ENCODE data around the gene KCNF1. TPM values are rescaled to one million over a fixed set of nuclear protein-coding genes. Genes with fewer than 3 reads are reported as not detected.

KCNF1 gene
- polyA plus RNA-seq, 4 donors = 0.25 to 0.34 TPM; not detected in 2

- Histone ChIP-seq H3K27ac (ENCODE audit: low read depth in 1 of 3, low read length in 2 of 3) (no peak overlapping the region), H3K36me3 (ENCODE audit: control insufficient read depth in 3 of 3, insufficient read depth in 2 of 3, low read depth in 1 of 3, low read length in 3 of 3) (no peaks in the 10 kb centered on the region), H3K9me3 (ENCODE audit: control insufficient read depth in 2 of 2, insufficient read depth in 1 of 2, low read depth in 1 of 2, low read length in 1 of 2) (peaks cover 0 to 11% of the 10 kb centered on the region in 2 donors), H3K27me3 (ENCODE audit: control insufficient read depth in 3 of 3, insufficient read depth in 3 of 3, low read length in 3 of 3) (no peaks in the 10 kb centered on the region), H3K4me1 (ENCODE audit: control insufficient read depth in 3 of 3, insufficient read depth in 2 of 3, low read depth in 1 of 3, low read length in 2 of 3) (peaks cover 0 to 2% (median 0%) of the 10 kb centered on the region in 3 donors), H3K4me3 (ENCODE audit: low read depth in 1 of 3, low read length in 3 of 3) (no peak overlapping the region)
- FAIRE-seq (no peak), DNase-seq (no peak)
- WGBS, 3 donors = 71 to 75% (median 71%) methylated on average over 7 of the region's 7 CpGs
Observed at GRCh38 chr2:10934308-10934978, 22.7 kb downstream of the KCNF1 start.

GRCh38 chr2:10934979-10935350 is 23.2 kb downstream of the KCNF1 start:
- no peaks in the 10 kb centered on the region for H3K27me3 ChIP-seq (ENCODE audit: control insufficient read depth in 3 of 3, insufficient read depth in 3 of 3, low read length in 3 of 3)
- DNase-seq = peak in 1 of 2 donors; percentile 13

GRCh38 chr2:10935366-10935918 is 23.7 kb downstream of the KCNF1 start:
- Histone ChIP-seq H3K36me3 (ENCODE audit: control insufficient read depth in 3 of 3, insufficient read depth in 2 of 3, low read depth in 1 of 3, low read length in 3 of 3) (no peaks in the 10 kb centered on the region), H3K4me1 (ENCODE audit: control insufficient read depth in 3 of 3, insufficient read depth in 2 of 3, low read depth in 1 of 3, low read length in 2 of 3) (peaks cover 0 to 2% (median 0%) of the 10 kb centered on the region in 3 donors), H3K27ac (ENCODE audit: low read depth in 1 of 3, low read length in 2 of 3) (no peak overlapping the region), H3K9me3 (ENCODE audit: control insufficient read depth in 2 of 2, insufficient read depth in 1 of 2, low read depth in 1 of 2, low read length in 1 of 2) (peaks cover 0 to 11% of the 10 kb centered on the region in 2 donors), H3K27me3 (ENCODE audit: control insufficient read depth in 3 of 3, insufficient read depth in 3 of 3, low read length in 3 of 3) (no peaks in the 10 kb centered on the region), H3K4me3 (ENCODE audit: low read depth in 1 of 3, low read length in 3 of 3) (no peak overlapping the region)
- 87 to 90% (median 89%) methylated on average over 18 of the region's 18 CpGs for WGBS, 3 donors
- DNase-seq = no peak
- FAIRE-seq = no peak

More at GRCh38 chr2:10934979-10935350, 23.2 kb downstream of the KCNF1 start:
- FAIRE-seq = no peak
- no peak overlapping the region for H3K27ac ChIP-seq (ENCODE audit: low read depth in 1 of 3, low read length in 2 of 3)
- H3K9me3 ChIP-seq (ENCODE audit: control insufficient read depth in 2 of 2, insufficient read depth in 1 of 2, low read depth in 1 of 2, low read length in 1 of 2) = peaks cover 0 to 11% of the 10 kb centered on the region in 2 donors
- 60 to 65% (median 65%) methylated on average over 15 of the region's 15 CpGs for WGBS, 3 donors
- peaks cover 0 to 2% (median 0%) of the 10 kb centered on the region in 3 donors for H3K4me1 ChIP-seq (ENCODE audit: control insufficient read depth in 3 of 3, insufficient read depth in 2 of 3, low read depth in 1 of 3, low read length in 2 of 3)
- H3K36me3 ChIP-seq (ENCODE audit: control insufficient read depth in 3 of 3, insufficient read depth in 2 of 3, low read depth in 1 of 3, low read length in 3 of 3) = no peaks in the 10 kb centered on the region
- H3K4me3 ChIP-seq (ENCODE audit: low read depth in 1 of 3, low read length in 3 of 3) = no peak overlapping the region

- no peaks in the 10 kb centered on the region for H3K36me3 ChIP-seq (ENCODE audit: control insufficient read depth in 3 of 3, insufficient read depth in 2 of 3, low read depth in 1 of 3, low read length in 3 of 3)
- WGBS, 3 donors = 63 to 65% (median 65%) methylated on average over 17 of the region's 17 CpGs
- H3K27ac ChIP-seq (ENCODE audit: low read depth in 1 of 3, low read length in 2 of 3) = peak overlapping the region in 1 of 3 donors; percentile 32
- FAIRE-seq (no peak), DNase-seq (peak; percentile 8 to 43)
- H3K4me3 ChIP-seq (ENCODE audit: low read depth in 1 of 3, low read length in 3 of 3) = no peak overlapping the region
- peaks cover 0 to 2% (median 0%) of the 10 kb centered on the region in 3 donors for H3K4me1 ChIP-seq (ENCODE audit: control insufficient read depth in 3 of 3, insufficient read depth in 2 of 3, low read depth in 1 of 3, low read length in 2 of 3)
- peaks cover 0 to 11% of the 10 kb centered on the region in 2 donors for H3K9me3 ChIP-seq (ENCODE audit: control insufficient read depth in 2 of 2, insufficient read depth in 1 of 2, low read depth in 1 of 2, low read length in 1 of 2)
- no peaks in the 10 kb centered on the region for H3K27me3 ChIP-seq (ENCODE audit: control insufficient read depth in 3 of 3, insufficient read depth in 3 of 3, low read length in 3 of 3)
Observed at GRCh38 chr2:10935953-10936942, 24.5 kb downstream of the KCNF1 start.

- WGBS, 3 donors = 83 to 96% (median 94%) methylated on average over 3 of the region's 3 CpGs
- Histone ChIP-seq H3K4me1 (ENCODE audit: control insufficient read depth in 3 of 3, insufficient read depth in 2 of 3, low read depth in 1 of 3, low read length in 2 of 3) (peaks cover 0 to 2% (median 0%) of the 10 kb centered on the region in 3 donors), H3K27me3 (ENCODE audit: control insufficient read depth in 3 of 3, insufficient read depth in 3 of 3, low read length in 3 of 3) (no peaks in the 10 kb centered on the region), H3K27ac (ENCODE audit: low read depth in 1 of 3, low read length in 2 of 3) (no peak overlapping the region), H3K9me3 (ENCODE audit: control insufficient read depth in 2 of 2, insufficient read depth in 1 of 2, low read depth in 1 of 2, low read length in 1 of 2) (peaks cover 0 to 11% of the 10 kb centered on the region in 2 donors), H3K36me3 (ENCODE audit: control insufficient read depth in 3 of 3, insufficient read depth in 2 of 3, low read depth in 1 of 3, low read length in 3 of 3) (no peaks in the 10 kb centered on the region), H3K4me3 (ENCODE audit: low read depth in 1 of 3, low read length in 3 of 3) (no peak overlapping the region)
- FAIRE-seq = no peak
- DNase-seq = no peak
Observed at GRCh38 chr2:10939058-10939457, 27.3 kb downstream of the KCNF1 start.

GRCh38 chr2:10940596-10940995 is 28.9 kb downstream of the KCNF1 start:
- Histone ChIP-seq H3K36me3 (ENCODE audit: control insufficient read depth in 3 of 3, insufficient read depth in 2 of 3, low read depth in 1 of 3, low read length in 3 of 3) (no peaks in the 10 kb centered on the region), H3K9me3 (ENCODE audit: control insufficient read depth in 2 of 2, insufficient read depth in 1 of 2, low read depth in 1 of 2, low read length in 1 of 2) (peaks cover 0 to 11% of the 10 kb centered on the region in 2 donors), H3K4me1 (ENCODE audit: control insufficient read depth in 3 of 3, insufficient read depth in 2 of 3, low read depth in 1 of 3, low read length in 2 of 3) (peaks cover 0 to 2% (median 0%) of the 10 kb centered on the region in 3 donors), H3K27ac (ENCODE audit: low read depth in 1 of 3, low read length in 2 of 3) (no peak overlapping the region), H3K27me3 (ENCODE audit: control insufficient read depth in 3 of 3, insufficient read depth in 3 of 3, low read length in 3 of 3) (peaks cover 0 to 3% (median 0%) of the 10 kb centered on the region in 3 donors), H3K4me3 (ENCODE audit: low read depth in 1 of 3, low read length in 3 of 3) (no peak overlapping the region)
- DNase-seq = no peak
- WGBS, 3 donors = 79 to 86% (median 81%) methylated on average over 2 of the region's 2 CpGs
- no peak for FAIRE-seq

- Histone ChIP-seq H3K4me1 (ENCODE audit: control insufficient read depth in 3 of 3, insufficient read depth in 2 of 3, low read depth in 1 of 3, low read length in 2 of 3) (peaks cover 0 to 2% (median 0%) of the 10 kb centered on the region in 3 donors), H3K27ac (ENCODE audit: low read depth in 1 of 3, low read length in 2 of 3) (no peak overlapping the region), H3K4me3 (ENCODE audit: low read depth in 1 of 3, low read length in 3 of 3) (no peak overlapping the region), H3K27me3 (ENCODE audit: control insufficient read depth in 3 of 3, insufficient read depth in 3 of 3, low read length in 3 of 3) (peaks cover 0 to 3% (median 0%) of the 10 kb centered on the region in 3 donors), H3K9me3 (ENCODE audit: control insufficient read depth in 2 of 2, insufficient read depth in 1 of 2, low read depth in 1 of 2, low read length in 1 of 2) (peaks cover 0 to 11% of the 10 kb centered on the region in 2 donors), H3K36me3 (ENCODE audit: control insufficient read depth in 3 of 3, insufficient read depth in 2 of 3, low read depth in 1 of 3, low read length in 3 of 3) (no peaks in the 10 kb centered on the region)
- no peak for FAIRE-seq
- 64 to 83% (median 74%) methylated on average over 3 of the region's 3 CpGs for WGBS, 3 donors
- DNase-seq = no peak
Observed at GRCh38 chr2:10941383-10941782, 29.6 kb downstream of the KCNF1 start.

GRCh38 chr2:10944799-10945198 is 33.1 kb downstream of the KCNF1 start:
- H3K27me3 ChIP-seq (ENCODE audit: control insufficient read depth in 3 of 3, insufficient read depth in 3 of 3, low read length in 3 of 3) = peaks cover 0 to 5% (median 0%) of the 10 kb centered on the region in 3 donors
- DNase-seq = no peak
- no peaks in the 10 kb centered on the region for H3K4me1 ChIP-seq (ENCODE audit: control insufficient read depth in 3 of 3, insufficient read depth in 2 of 3, low read depth in 1 of 3, low read length in 2 of 3)
- WGBS, 3 donors = 58 to 85% (median 84%) methylated on average over 5 of the region's 5 CpGs
- no peak overlapping the region for H3K4me3 ChIP-seq (ENCODE audit: low read depth in 1 of 3, low read length in 3 of 3)
- no peaks in the 10 kb centered on the region for H3K9me3 ChIP-seq (ENCODE audit: control insufficient read depth in 2 of 2, insufficient read depth in 1 of 2, low read depth in 1 of 2, low read length in 1 of 2)
- no peak overlapping the region for H3K27ac ChIP-seq (ENCODE audit: low read depth in 1 of 3, low read length in 2 of 3)
- no peaks in the 10 kb centered on the region for H3K36me3 ChIP-seq (ENCODE audit: control insufficient read depth in 3 of 3, insufficient read depth in 2 of 3, low read depth in 1 of 3, low read length in 3 of 3)
- FAIRE-seq = no peak

All from small intestine (tissue), 7 donors.